HepG2 (cell line): ENCODE data around the gene MED25. TPM values are rescaled to one million over a fixed set of nuclear protein-coding genes. Genes with fewer than 3 reads are reported as not detected.

Source experiments
- CAMTA2 ChIP-seq: sonication (generic); formaldehyde crosslinking; IDR thresholded peaks from 2 replicates; pipeline ENCODE4 v1.4.0; 2020; ENCODE audit warnings: mild to moderate bottlenecking, missing genetic modification reagents, borderline replicate concordance
- FOXA3 ChIP-seq: IDR thresholded peaks from 2 replicates; pipeline ENCODE4 v1.6.1; 2016; ENCODE audit warnings: missing genetic modification reagents, missing compliant biosample characterization
- MED1 ChIP-seq: sonication (generic); formaldehyde crosslinking; IDR thresholded peaks from 2 replicates; pipeline ENCODE4 v1.4.0; 2020; ENCODE audit warnings: missing genetic modification reagents
- MIER3 ChIP-seq: IDR thresholded peaks from 2 replicates; pipeline ENCODE4 v1.6.1; 2016; ENCODE audit warnings: missing compliant biosample characterization, borderline replicate concordance
- MYC ChIP-seq: sonication (generic); formaldehyde crosslinking; IDR thresholded peaks from 2 replicates; pipeline ENCODE4 v1.9.0; 2021; ENCODE audit warnings: missing genetic modification reagents, borderline replicate concordance
- NBN ChIP-seq: fragments of 450-650 bp; conservative IDR thresholded peaks from 2 replicates; pipeline ENCODE4 v1.6.1; 2017
- NFE2L2 ChIP-seq: fragments of 150-350 bp; IDR thresholded peaks from 2 replicates; pipeline ENCODE4 v1.6.1; 2014; ENCODE audit warnings: low read length
- PHF5A ChIP-seq: IDR thresholded peaks from one replicate; pipeline ENCODE4 v1.6.1; 2018; ENCODE audit warnings: low read depth, missing genetic modification reagents; ENCODE audit not compliant: unreplicated experiment
- PITX1 ChIP-seq: sonication (generic); formaldehyde crosslinking; IDR thresholded peaks from 2 replicates; pipeline ENCODE4 v1.5.1; 2020; ENCODE audit warnings: mild to moderate bottlenecking, missing genetic modification reagents
- RBAK ChIP-seq: sonication (generic); formaldehyde crosslinking; IDR thresholded peaks from 2 replicates; pipeline ENCODE4 v1.5.1; 2020; ENCODE audit warnings: mild to moderate bottlenecking, missing genetic modification reagents
- SNAI1 ChIP-seq: sonication (generic); formaldehyde crosslinking; IDR thresholded peaks from 2 replicates; pipeline ENCODE4 v1.5.0; 2020; ENCODE audit warnings: mild to moderate bottlenecking, missing genetic modification reagents, borderline replicate concordance
- SP1 ChIP-seq, 2 experiments: fragments of 450-650 bp in 1 of 2; sonication (generic) in 1 of 2; formaldehyde crosslinking in 1 of 2; IDR thresholded peaks; 2 replicates each; pipeline versions ENCODE4 v1.4.0 to v1.6.1; 2016 to 2020; ENCODE audit warnings: missing genetic modification reagents in 1 of 2
- SSRP1 ChIP-seq: IDR thresholded peaks from 2 replicates; pipeline ENCODE4 v1.6.1; 2016; ENCODE audit warnings: control low read depth
- WIZ ChIP-seq: sonication (generic); formaldehyde crosslinking; IDR thresholded peaks from 2 replicates; pipeline ENCODE4 v1.5.1; 2020; ENCODE audit warnings: mild to moderate bottlenecking, missing genetic modification reagents
- YEATS2 ChIP-seq: sonication (generic); formaldehyde crosslinking; IDR thresholded peaks from 2 replicates; pipeline ENCODE4 v1.4.0; 2020; ENCODE audit warnings: missing genetic modification reagents, borderline replicate concordance
- ZFP90 ChIP-seq: sonication (generic); formaldehyde crosslinking; IDR thresholded peaks from 2 replicates; pipeline ENCODE4 v1.8.0; 2022; ENCODE audit warnings: missing genetic modification reagents, mild to moderate bottlenecking, inconsistent platforms, borderline replicate concordance
- ZNF264 ChIP-seq: sonication (generic); formaldehyde crosslinking; IDR thresholded peaks from 2 replicates; pipeline ENCODE4 v1.4.0; 2020; ENCODE audit warnings: missing genetic modification reagents
- ZNF773 ChIP-seq: sonication (generic); formaldehyde crosslinking; IDR thresholded peaks from 2 replicates; pipeline ENCODE4 v1.4.0; 2020; ENCODE audit warnings: missing genetic modification reagents, borderline replicate concordance
- ZNF850 ChIP-seq: sonication (generic); formaldehyde crosslinking; conservative IDR thresholded peaks from 2 replicates; pipeline ENCODE4 v1.9.0; 2021; ENCODE audit warnings: mild to moderate bottlenecking, missing genetic modification reagents
- polyA plus RNA-seq, 8 experiments: library from polyadenylated mRNA; depleted of rRNA in 3 of 8; stranded (reverse) in 7 of 8; unstranded in 1 of 8; fragments of >200 nt; fragmentation: Illumina TruSeq in 4 of 8; extraction: Trizol in 4 of 8; gene quantifications; 2 replicates each; pipeline versions ENCODE4 v1.2.1 to v1.2.3, GENCODE V29; 2011 to 2016; ENCODE audit warnings: low read depth in 4 of 8, missing spikeins in 1 of 8, mixed read lengths in 1 of 8; ENCODE audit not compliant: insufficient read depth in 1 of 8
- total RNA-seq, 5 experiments: library from RNA; depleted of rRNA; stranded (reverse); fragments of >200 nt; fragmentation: Illumina TruSeq; extraction: Trizol; gene quantifications; 2 replicates each; pipeline ENCODE4 v1.2.3, GENCODE V29; 2016; ENCODE audit warnings: low read depth in 1 of 5
- TF ChIP-seq, protein P1 (sequence below): sonication (generic); formaldehyde crosslinking; IDR thresholded peaks from 2 replicates; pipeline ENCODE4 v1.5.0; 2020; ENCODE audit warnings: mild to moderate bottlenecking, missing genetic modification reagents, borderline replicate concordance
- TF ChIP-seq, protein P2 (sequence below): sonication (generic); formaldehyde crosslinking; IDR thresholded peaks from 2 replicates; pipeline ENCODE4 v1.8.0; 2022; ENCODE audit warnings: mild to moderate bottlenecking, missing genetic modification reagents, moderate library complexity
- TF ChIP-seq, protein P3 (sequence below): sonication (generic); formaldehyde crosslinking; IDR thresholded peaks from 2 replicates; pipeline ENCODE4 v1.4.0; 2020; ENCODE audit warnings: missing genetic modification reagents
- TF ChIP-seq, protein P4 (sequence below): sonication (generic); formaldehyde crosslinking; IDR thresholded peaks from 2 replicates; pipeline ENCODE4 v1.4.0; 2020; ENCODE audit warnings: missing genetic modification reagents, borderline replicate concordance

The MED25 gene
- total and polyA plus RNA-seq, 2 of the 13 experiments (the other 11 are each of a cell fraction or from before 2014, with no cell fraction given) = 11.1 to 15.1 TPM

DNA sequence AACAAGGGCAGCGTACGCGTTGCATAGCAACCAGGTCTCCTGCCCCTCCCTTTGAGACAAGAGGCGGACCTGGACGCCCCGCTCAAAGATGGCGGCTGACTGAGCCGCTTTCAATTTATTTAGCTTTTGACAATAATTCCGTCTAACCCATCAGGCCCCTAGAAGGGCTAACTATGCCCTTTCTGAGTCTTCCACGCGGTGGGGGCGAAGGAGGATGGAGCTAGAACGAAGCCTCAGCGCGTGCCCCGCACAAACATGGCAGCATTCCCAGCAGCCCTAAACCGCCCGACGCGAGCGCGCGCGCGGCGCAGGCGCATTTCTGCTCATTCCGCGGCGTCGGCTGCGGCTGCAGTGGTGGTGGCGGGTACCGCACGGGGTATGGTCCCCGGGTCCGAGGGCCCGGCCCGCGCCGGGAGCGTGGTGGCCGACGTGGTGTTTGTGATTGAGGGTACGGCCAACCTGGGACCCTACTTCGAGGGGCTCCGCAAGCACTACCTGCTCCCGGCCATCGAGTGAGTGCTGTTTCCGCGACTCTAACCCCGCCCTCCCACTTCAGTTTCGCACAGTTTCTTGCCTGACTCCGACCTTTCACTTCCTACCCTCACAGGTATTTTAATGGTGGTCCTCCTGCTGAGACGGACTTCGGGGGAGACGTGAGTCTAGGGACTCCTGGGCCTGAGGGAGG is at the start of gene MED25 (continued):
- TF ChIP-seq, protein P1, sequence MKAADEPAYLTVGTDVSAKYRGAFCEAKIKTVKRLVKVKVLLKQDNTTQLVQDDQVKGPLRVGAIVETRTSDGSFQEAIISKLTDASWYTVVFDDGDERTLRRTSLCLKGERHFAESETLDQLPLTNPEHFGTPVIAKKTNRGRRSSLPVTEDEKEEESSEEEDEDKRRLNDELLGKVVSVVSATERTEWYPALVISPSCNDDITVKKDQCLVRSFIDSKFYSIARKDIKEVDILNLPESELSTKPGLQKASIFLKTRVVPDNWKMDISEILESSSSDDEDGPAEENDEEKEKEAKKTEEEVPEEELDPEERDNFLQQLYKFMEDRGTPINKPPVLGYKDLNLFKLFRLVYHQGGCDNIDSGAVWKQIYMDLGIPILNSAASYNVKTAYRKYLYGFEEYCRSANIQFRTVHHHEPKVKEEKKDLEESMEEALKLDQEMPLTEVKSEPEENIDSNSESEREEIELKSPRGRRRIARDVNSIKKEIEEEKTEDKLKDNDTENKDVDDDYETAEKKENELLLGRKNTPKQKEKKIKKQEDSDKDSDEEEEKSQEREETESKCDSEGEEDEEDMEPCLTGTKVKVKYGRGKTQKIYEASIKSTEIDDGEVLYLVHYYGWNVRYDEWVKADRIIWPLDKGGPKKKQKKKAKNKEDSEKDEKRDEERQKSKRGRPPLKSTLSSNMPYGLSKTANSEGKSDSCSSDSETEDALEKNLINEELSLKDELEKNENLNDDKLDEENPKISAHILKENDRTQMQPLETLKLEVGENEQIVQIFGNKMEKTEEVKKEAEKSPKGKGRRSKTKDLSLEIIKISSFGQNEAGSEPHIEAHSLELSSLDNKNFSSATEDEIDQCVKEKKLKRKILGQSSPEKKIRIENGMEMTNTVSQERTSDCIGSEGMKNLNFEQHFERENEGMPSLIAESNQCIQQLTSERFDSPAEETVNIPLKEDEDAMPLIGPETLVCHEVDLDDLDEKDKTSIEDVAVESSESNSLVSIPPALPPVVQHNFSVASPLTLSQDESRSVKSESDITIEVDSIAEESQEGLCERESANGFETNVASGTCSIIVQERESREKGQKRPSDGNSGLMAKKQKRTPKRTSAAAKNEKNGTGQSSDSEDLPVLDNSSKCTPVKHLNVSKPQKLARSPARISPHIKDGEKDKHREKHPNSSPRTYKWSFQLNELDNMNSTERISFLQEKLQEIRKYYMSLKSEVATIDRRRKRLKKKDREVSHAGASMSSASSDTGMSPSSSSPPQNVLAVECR (CRISPR knock-in tag) = peak; percentile 55
- TF ChIP-seq ZNF773 (CRISPR knock-in tag) = no peak
- no peak for TF ChIP-seq SNAI1
- no peak for TF ChIP-seq SP1 (IDR thresholded peaks at IDR 0.05)
- TF ChIP-seq SP1 (CRISPR knock-in tag; IDR thresholded peaks at IDR 0.05) = no peak
- TF ChIP-seq FOXA3 (CRISPR knock-in tag) = no peak
- TF ChIP-seq MIER3 (CRISPR knock-in tag) = no peak
- peak; percentile 63; the same call in 1 of the 2 replicates for TF ChIP-seq ZFP90
- TF ChIP-seq, protein P2, sequence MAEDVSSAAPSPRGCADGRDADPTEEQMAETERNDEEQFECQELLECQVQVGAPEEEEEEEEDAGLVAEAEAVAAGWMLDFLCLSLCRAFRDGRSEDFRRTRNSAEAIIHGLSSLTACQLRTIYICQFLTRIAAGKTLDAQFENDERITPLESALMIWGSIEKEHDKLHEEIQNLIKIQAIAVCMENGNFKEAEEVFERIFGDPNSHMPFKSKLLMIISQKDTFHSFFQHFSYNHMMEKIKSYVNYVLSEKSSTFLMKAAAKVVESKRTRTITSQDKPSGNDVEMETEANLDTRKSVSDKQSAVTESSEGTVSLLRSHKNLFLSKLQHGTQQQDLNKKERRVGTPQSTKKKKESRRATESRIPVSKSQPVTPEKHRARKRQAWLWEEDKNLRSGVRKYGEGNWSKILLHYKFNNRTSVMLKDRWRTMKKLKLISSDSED = no peak
- TF ChIP-seq NBN = no peak
- TF ChIP-seq YEATS2 (CRISPR knock-in tag) = peak; percentile 47; the same call in 1 of the 2 replicates
- no peak for TF ChIP-seq SSRP1 (CRISPR knock-in tag)
- TF ChIP-seq ZNF264 (CRISPR knock-in tag) = no peak
- TF ChIP-seq RBAK (CRISPR knock-in tag) = no peak
- no peak for TF ChIP-seq PHF5A (CRISPR knock-in tag)
- TF ChIP-seq, protein P3, sequence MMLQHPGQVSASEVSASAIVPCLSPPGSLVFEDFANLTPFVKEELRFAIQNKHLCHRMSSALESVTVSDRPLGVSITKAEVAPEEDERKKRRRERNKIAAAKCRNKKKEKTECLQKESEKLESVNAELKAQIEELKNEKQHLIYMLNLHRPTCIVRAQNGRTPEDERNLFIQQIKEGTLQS = peak; percentile 7; the same call in 1 of the 2 replicates
- TF ChIP-seq, protein P4, sequence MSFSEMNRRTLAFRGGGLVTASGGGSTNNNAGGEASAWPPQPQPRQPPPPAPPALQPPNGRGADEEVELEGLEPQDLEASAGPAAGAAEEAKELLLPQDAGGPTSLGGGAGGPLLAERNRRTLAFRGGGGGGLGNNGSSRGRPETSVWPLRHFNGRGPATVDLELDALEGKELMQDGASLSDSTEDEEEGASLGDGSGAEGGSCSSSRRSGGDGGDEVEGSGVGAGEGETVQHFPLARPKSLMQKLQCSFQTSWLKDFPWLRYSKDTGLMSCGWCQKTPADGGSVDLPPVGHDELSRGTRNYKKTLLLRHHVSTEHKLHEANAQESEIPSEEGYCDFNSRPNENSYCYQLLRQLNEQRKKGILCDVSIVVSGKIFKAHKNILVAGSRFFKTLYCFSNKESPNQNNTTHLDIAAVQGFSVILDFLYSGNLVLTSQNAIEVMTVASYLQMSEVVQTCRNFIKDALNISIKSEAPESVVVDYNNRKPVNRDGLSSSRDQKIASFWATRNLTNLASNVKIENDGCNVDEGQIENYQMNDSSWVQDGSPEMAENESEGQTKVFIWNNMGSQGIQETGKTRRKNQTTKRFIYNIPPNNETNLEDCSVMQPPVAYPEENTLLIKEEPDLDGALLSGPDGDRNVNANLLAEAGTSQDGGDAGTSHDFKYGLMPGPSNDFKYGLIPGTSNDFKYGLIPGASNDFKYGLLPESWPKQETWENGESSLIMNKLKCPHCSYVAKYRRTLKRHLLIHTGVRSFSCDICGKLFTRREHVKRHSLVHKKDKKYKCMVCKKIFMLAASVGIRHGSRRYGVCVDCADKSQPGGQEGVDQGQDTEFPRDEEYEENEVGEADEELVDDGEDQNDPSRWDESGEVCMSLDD (CRISPR knock-in tag) = no peak
- no peak for TF ChIP-seq ZNF850 (CRISPR knock-in tag)
- peak; percentile 70 for TF ChIP-seq MED1 (CRISPR knock-in tag)
- TF ChIP-seq MYC (CRISPR knock-in tag) = peak; percentile 74; the same call in 1 of the 2 replicates
- TF ChIP-seq CAMTA2 (CRISPR knock-in tag) = no peak
- no peak for TF ChIP-seq NFE2L2
- no peak for TF ChIP-seq WIZ (CRISPR knock-in tag)
- TF ChIP-seq PITX1 (CRISPR knock-in tag) = no peak
